Measurements from ENCODE around the gene UXS1.
"Not testable (repeated sequence)": the region's sequence is repeated elsewhere in the genome, so short reads cannot be mapped to it uniquely, and the experiment has no call there.

The UXS1 gene

GRCh38 chr2:106193977-106194778 is at the start of gene UXS1:
Gene UXS1 (minus strand): TSS chr2:106194301. CDS start chr2:106194241, 60 bp downstream.
- DNase-seq (ENCODE audit: insufficient read length, low spot score) (peak; percentile 91), FAIRE-seq (peak; percentile 90)

GRCh38 chr2:106239491-106239890 is 45.4 kb upstream of the UXS1 start:
- DNase-seq (ENCODE audit: insufficient read length, low spot score); FAIRE-seq: not testable (repeated sequence)

GRCh38 chr2:106235392-106235791 is 41.3 kb upstream of the UXS1 start:
- not testable (repeated sequence) for FAIRE-seq; DNase-seq (ENCODE audit: insufficient read length, low spot score)

GRCh38 chr2:106233350-106233706 is 39.2 kb upstream of the UXS1 start:
- no peak for FAIRE-seq
- DNase-seq (ENCODE audit: insufficient read length, low spot score), result no peak

- DNase-seq (ENCODE audit: insufficient read length, low spot score), result no peak
- no peak for FAIRE-seq
Measured at GRCh38 chr2:106232638-106233349, 38.7 kb upstream of the UXS1 start.

GRCh38 chr2:106223347-106223746 is 29.2 kb upstream of the UXS1 start:
- FAIRE-seq, result no peak

GRCh38 chr2:106222057-106222456 is 28.0 kb upstream of the UXS1 start:
- not testable (repeated sequence) for FAIRE-seq; DNase-seq (ENCODE audit: insufficient read length, low spot score)

More at GRCh38 chr2:106223347-106223746, 29.2 kb upstream of the UXS1 start:
- DNase-seq (ENCODE audit: insufficient read length, low spot score), result no peak

GRCh38 chr2:106219813-106220212 is 25.7 kb upstream of the UXS1 start:
- FAIRE-seq, result no peak
- no peak for DNase-seq (ENCODE audit: insufficient read length, low spot score)

GRCh38 chr2:106219157-106219556 is 25.1 kb upstream of the UXS1 start:
- not testable (repeated sequence) for FAIRE-seq; DNase-seq (ENCODE audit: insufficient read length, low spot score)

GRCh38 chr2:106208874-106209273 is 14.8 kb upstream of the UXS1 start:
- DNase-seq (ENCODE audit: insufficient read length, low spot score) (no peak), FAIRE-seq (no peak)

GRCh38 chr2:106208399-106208798 is 14.3 kb upstream of the UXS1 start:
- DNase-seq (ENCODE audit: insufficient read length, low spot score) (no peak), FAIRE-seq (no peak)

GRCh38 chr2:106207246-106207645 is 13.1 kb upstream of the UXS1 start:
- FAIRE-seq (no peak), DNase-seq (ENCODE audit: insufficient read length, low spot score) (no peak)

GRCh38 chr2:106205488-106205887 is 11.4 kb upstream of the UXS1 start:
- DNase-seq (ENCODE audit: insufficient read length, low spot score) (no peak), FAIRE-seq (no peak)

GRCh38 chr2:106204551-106204950 is 10.4 kb upstream of the UXS1 start:
- not testable (repeated sequence) for DNase-seq (ENCODE audit: insufficient read length, low spot score); FAIRE-seq

GRCh38 chr2:106201661-106202060 is 7.6 kb upstream of the UXS1 start:
- FAIRE-seq, result no peak
- no peak for DNase-seq (ENCODE audit: insufficient read length, low spot score)

GRCh38 chr2:106197878-106198277 is 3.8 kb upstream of the UXS1 start:
- peak; percentile 72 for DNase-seq (ENCODE audit: insufficient read length, low spot score)
- FAIRE-seq, result peak; percentile 58

GRCh38 chr2:106195981-106196380 is 1.9 kb upstream of the UXS1 start:
- FAIRE-seq, result no peak
- DNase-seq (ENCODE audit: insufficient read length, low spot score), result no peak

- no peak for DNase-seq (ENCODE audit: insufficient read length, low spot score)
- FAIRE-seq, result no peak
Measured at GRCh38 chr2:106195456-106195855, 1.4 kb upstream of the UXS1 start.

GRCh38 chr2:106193690-106193976 is 468 bp downstream of the UXS1 start:
- FAIRE-seq, result no peak

GRCh38 chr2:106192752-106193689 is 1.1 kb downstream of the UXS1 start:
- no peak for FAIRE-seq
- DNase-seq (ENCODE audit: insufficient read length, low spot score), result peak; percentile 34

More at GRCh38 chr2:106193690-106193976, 468 bp downstream of the UXS1 start:
- DNase-seq (ENCODE audit: insufficient read length, low spot score), result no peak

GRCh38 chr2:106191511-106192016 is 2.5 kb downstream of the UXS1 start:
- FAIRE-seq, result no peak
- no peak for DNase-seq (ENCODE audit: insufficient read length, low spot score)
